SK-N-SH treated with all-trans-retinoic acid at 6 μM for 48 hours (cell line): ENCODE measurements around the gene DHRS1.

ENCODE experiments used
- ATAC-seq: fragments of 200-7000 bp; cut with Tn5 transposase; 3 replicates; pipeline ENCODE4 v1.9.1; 2020; ENCODE audit warnings: mild to moderate bottlenecking, moderate library complexity
- BACH2 ChIP-seq: fragments of 250-450 bp; sonication (Bioruptor Pico); IDR thresholded peaks from 2 replicates; pipeline ENCODE4 v1.9.0; 2021; ENCODE audit warnings: mild to moderate bottlenecking, borderline replicate concordance
- CSDC2 ChIP-seq: fragments of 250-450 bp; sonication (Bioruptor Pico); IDR thresholded peaks from 2 replicates; pipeline ENCODE4 v1.5.0; 2020; ENCODE audit warnings: mild to moderate bottlenecking, moderate library complexity
- CSRNP3 ChIP-seq: fragments of 250-450 bp; sonication (Bioruptor Pico); IDR thresholded peaks from 2 replicates; pipeline ENCODE4 v1.5.1; 2021; ENCODE audit warnings: mild to moderate bottlenecking, moderate library complexity
- ESRRG ChIP-seq: fragments of 250-450 bp; sonication (Bioruptor Pico); IDR thresholded peaks from 2 replicates; pipeline ENCODE4 v1.6.1; 2021; ENCODE audit warnings: mild to moderate bottlenecking
- GLIS3 ChIP-seq: fragments of 250-450 bp; sonication (Bioruptor Pico); IDR thresholded peaks from 2 replicates; pipeline ENCODE4 v1.5.0; 2020; ENCODE audit warnings: mild to moderate bottlenecking, moderate library complexity
- ISL1 ChIP-seq: fragments of 250-450 bp; sonication (Bioruptor Pico); IDR thresholded peaks from 2 replicates; pipeline ENCODE4 v2.1.2; 2022; ENCODE audit warnings: mild to moderate bottlenecking, moderate library complexity
- OSR1 ChIP-seq: fragments of 250-450 bp; sonication (Bioruptor Pico); IDR thresholded peaks from 2 replicates; pipeline ENCODE4 v1.8.0; 2022; ENCODE audit warnings: moderate library complexity, mild to moderate bottlenecking, inconsistent platforms
- PATZ1 ChIP-seq: fragments of 250-450 bp; sonication (Bioruptor Pico); IDR thresholded peaks from 2 replicates; pipeline ENCODE4 v1.8.0; 2020; ENCODE audit warnings: mild to moderate bottlenecking, moderate library complexity, borderline replicate concordance
- POU6F1 ChIP-seq: fragments of 250-450 bp; sonication (Bioruptor Pico); IDR thresholded peaks from 2 replicates; pipeline ENCODE4 v1.8.0; 2021; ENCODE audit warnings: low read depth, mild to moderate bottlenecking, moderate library complexity, borderline replicate concordance
- PPARA ChIP-seq: fragments of 250-450 bp; sonication (Bioruptor Pico); IDR thresholded peaks from 2 replicates; pipeline ENCODE4 v1.5.0; 2020; ENCODE audit warnings: mild to moderate bottlenecking, borderline replicate concordance
- RARB ChIP-seq: fragments of 250-450 bp; sonication (Bioruptor Pico); IDR thresholded peaks from 2 replicates; pipeline ENCODE4 v1.8.0; 2021; ENCODE audit warnings: mild to moderate bottlenecking, moderate library complexity
- SNAI2 ChIP-seq: fragments of 250-450 bp; sonication (Bioruptor Pico); IDR thresholded peaks from 2 replicates; pipeline ENCODE4 v1.5.0; 2020; ENCODE audit warnings: mild to moderate bottlenecking, moderate library complexity
- TCF4 ChIP-seq: fragments of 250-450 bp; sonication (Bioruptor Pico); IDR thresholded peaks from 2 replicates; pipeline ENCODE4 v1.8.0; 2021; ENCODE audit warnings: mild to moderate bottlenecking, moderate library complexity, borderline replicate concordance
- TOX ChIP-seq: fragments of 250-450 bp; sonication (Bioruptor Pico); IDR thresholded peaks from 2 replicates; pipeline ENCODE4 v1.8.0; 2021; ENCODE audit warnings: mild to moderate bottlenecking, moderate library complexity, borderline replicate concordance
- TSHZ2 ChIP-seq: fragments of 250-450 bp; sonication (Bioruptor Pico); IDR thresholded peaks from 2 replicates; pipeline ENCODE4 v1.5.0; 2020; ENCODE audit warnings: mild to moderate bottlenecking, moderate library complexity
- ZC3H10 ChIP-seq: fragments of 250-450 bp; sonication (Bioruptor Pico); IDR thresholded peaks from 2 replicates; pipeline ENCODE4 v1.5.1; 2021; ENCODE audit warnings: mild to moderate bottlenecking, moderate library complexity
- ZFP3 ChIP-seq: fragments of 250-450 bp; sonication (Bioruptor Pico); IDR thresholded peaks from 2 replicates; pipeline ENCODE4 v1.5.0; 2020; ENCODE audit warnings: mild to moderate bottlenecking, moderate library complexity
- ZFP30 ChIP-seq: fragments of 450-650 bp; formaldehyde crosslinking; IDR thresholded peaks from 2 replicates; pipeline ENCODE4 v1.5.0; 2022; ENCODE audit warnings: mild to moderate bottlenecking, moderate library complexity
- ZNF565 ChIP-seq: fragments of 450-650 bp; formaldehyde crosslinking; conservative IDR thresholded peaks from 2 replicates; pipeline ENCODE4 v1.5.0; 2020; ENCODE audit warnings: low read depth, mild to moderate bottlenecking, moderate library complexity
- ZNF70 ChIP-seq: fragments of 450-650 bp; formaldehyde crosslinking; IDR thresholded peaks from 2 replicates; pipeline ENCODE4 v1.5.0; 2020; ENCODE audit warnings: mild to moderate bottlenecking, moderate library complexity
- ZNF8 ChIP-seq: fragments of 450-650 bp; formaldehyde crosslinking; IDR thresholded peaks from 2 replicates; pipeline ENCODE4 v1.5.0; 2020; ENCODE audit warnings: mild to moderate bottlenecking, moderate library complexity

DHRS1 gene

DNA sequence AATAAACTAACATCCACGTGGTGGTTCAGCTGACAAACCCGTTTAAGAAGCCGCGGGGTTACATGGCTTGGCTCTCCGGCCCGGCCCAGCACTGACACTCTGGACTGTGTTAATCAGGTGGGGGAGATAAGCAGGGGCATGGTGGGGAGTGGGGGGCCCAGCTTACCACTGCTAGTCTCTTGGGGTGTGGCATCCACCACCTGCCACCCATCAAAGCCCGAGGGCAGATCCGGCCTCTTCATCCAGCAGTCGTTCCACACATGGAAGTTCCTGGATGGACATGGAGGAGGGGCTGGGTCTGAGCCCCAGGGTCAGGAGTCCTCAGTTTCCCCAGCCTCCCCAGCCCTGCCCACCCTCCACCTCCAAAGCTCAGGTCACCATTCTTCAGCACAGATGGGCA is 41.5 kb downstream of the DHRS1 start:
- no peak for ATAC-seq
- TF ChIP-seq PATZ1: no peak
- TF ChIP-seq CSRNP3: no peak
- no peak for TF ChIP-seq ZFP3 (CRISPR knock-in tag)

- TF ChIP-seq ZNF8 (CRISPR knock-in tag) (no peak), TCF4 (CRISPR knock-in tag) (no peak), TSHZ2 (CRISPR knock-in tag) (no peak), ZFP3 (CRISPR knock-in tag) (no peak), OSR1 (CRISPR knock-in tag) (no peak), RARB (CRISPR knock-in tag) (no peak), ZNF70 (CRISPR knock-in tag) (no peak), POU6F1 (CRISPR knock-in tag) (no peak)
- no peak for ATAC-seq
Measured at GRCh38 chr14:24256960-24257359, 42.6 kb downstream of the DHRS1 start.

DNA sequence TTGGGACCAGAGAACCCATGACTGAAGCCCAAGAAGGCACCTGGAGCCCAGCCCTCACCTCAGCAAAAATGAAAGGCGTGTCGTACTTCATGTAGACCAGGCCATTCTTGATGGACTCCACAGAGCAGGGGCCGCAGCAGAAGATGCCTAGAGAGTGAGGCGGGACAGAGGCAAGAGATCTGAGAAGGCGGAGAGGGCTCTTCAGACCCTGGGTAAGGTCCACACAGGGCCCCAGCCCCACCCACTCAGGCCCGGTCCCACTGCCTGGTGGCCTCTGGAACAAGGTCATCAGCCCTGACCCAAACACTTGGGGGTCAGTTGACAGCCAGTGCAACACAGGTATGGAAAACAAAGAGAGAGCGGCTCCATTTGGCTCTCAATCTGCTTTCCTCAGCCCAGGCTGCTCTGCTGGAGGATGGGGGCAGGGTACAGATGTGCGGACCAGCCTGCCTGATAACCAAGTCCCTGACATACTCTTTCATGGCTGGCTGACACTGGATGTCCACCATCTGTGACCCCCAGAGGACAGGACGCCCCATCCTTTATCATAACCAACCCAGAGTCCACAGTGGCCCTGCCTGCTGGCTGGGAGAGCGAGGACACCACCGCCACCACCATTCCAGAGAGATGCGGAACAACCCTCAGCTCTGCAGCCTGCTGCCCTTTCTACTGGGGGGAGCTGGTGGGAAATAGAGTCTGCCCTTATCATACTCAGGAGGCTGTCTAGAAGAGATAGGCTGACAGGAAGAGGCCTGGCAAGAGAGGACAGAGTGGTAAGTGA is 43.5 kb downstream of the DHRS1 start:
- ATAC-seq: no peak
- TF ChIP-seq SNAI2 (no peak), ISL1 (no peak), ZFP3 (CRISPR knock-in tag) (no peak), ZFP30 (CRISPR knock-in tag) (no peak)
- TF ChIP-seq, all 23 proteins: peak for 0

GRCh38 chr14:24255438-24255837 is 44.1 kb downstream of the DHRS1 start:
- no peak for ATAC-seq
- no peak for TF ChIP-seq GLIS3 (CRISPR knock-in tag)
- no peak for TF ChIP-seq POU6F1 (CRISPR knock-in tag)
- TF ChIP-seq ZNF8 (CRISPR knock-in tag): no peak
- no peak for TF ChIP-seq TOX
- TF ChIP-seq PPARA: no peak
- no peak for TF ChIP-seq ZNF70 (CRISPR knock-in tag)
- no peak for TF ChIP-seq ZFP30 (CRISPR knock-in tag)
- no peak for TF ChIP-seq ZNF565
- no peak for TF ChIP-seq CSDC2
- TF ChIP-seq ESRRG (CRISPR knock-in tag): no peak
- TF ChIP-seq RARB (CRISPR knock-in tag): no peak
- TF ChIP-seq PATZ1: no peak
- TF ChIP-seq OSR1 (CRISPR knock-in tag): no peak
- TF ChIP-seq ISL1: no peak
- no peak for TF ChIP-seq TSHZ2 (CRISPR knock-in tag)
- TF ChIP-seq SNAI2: no peak
- TF ChIP-seq BACH2 (CRISPR knock-in tag): no peak
- TF ChIP-seq TCF4 (CRISPR knock-in tag): no peak
- TF ChIP-seq ZC3H10: no peak
